ENCODE measurements around the gene ZMYND15. TPM values are rescaled to one million over a fixed set of nuclear protein-coding genes. Genes with fewer than 3 reads are reported as not detected.

Gene ZMYND15
- total RNA-seq, 1 experiment from 2014 or later = 2.8 TPM

- TF ChIP-seq ZNF274 (IDR thresholded peaks at IDR 0.05; ENCODE audit: low read depth, low read length) (no peak), SP1 (IDR thresholded peaks at IDR 0.05; ENCODE audit: low read depth) (no peak; the same call in 1 of the 2 replicates), EZH2phosphoT487 (IDR thresholded peaks at IDR 0.05; ENCODE audit: borderline replicate concordance) (no peak), POLR2A (IDR thresholded peaks at IDR 0.05; ENCODE audit: borderline replicate concordance, extremely low read depth, insufficient read depth, insufficient read length) (peak; percentile 77)
- TF ChIP-seq, protein P1, sequence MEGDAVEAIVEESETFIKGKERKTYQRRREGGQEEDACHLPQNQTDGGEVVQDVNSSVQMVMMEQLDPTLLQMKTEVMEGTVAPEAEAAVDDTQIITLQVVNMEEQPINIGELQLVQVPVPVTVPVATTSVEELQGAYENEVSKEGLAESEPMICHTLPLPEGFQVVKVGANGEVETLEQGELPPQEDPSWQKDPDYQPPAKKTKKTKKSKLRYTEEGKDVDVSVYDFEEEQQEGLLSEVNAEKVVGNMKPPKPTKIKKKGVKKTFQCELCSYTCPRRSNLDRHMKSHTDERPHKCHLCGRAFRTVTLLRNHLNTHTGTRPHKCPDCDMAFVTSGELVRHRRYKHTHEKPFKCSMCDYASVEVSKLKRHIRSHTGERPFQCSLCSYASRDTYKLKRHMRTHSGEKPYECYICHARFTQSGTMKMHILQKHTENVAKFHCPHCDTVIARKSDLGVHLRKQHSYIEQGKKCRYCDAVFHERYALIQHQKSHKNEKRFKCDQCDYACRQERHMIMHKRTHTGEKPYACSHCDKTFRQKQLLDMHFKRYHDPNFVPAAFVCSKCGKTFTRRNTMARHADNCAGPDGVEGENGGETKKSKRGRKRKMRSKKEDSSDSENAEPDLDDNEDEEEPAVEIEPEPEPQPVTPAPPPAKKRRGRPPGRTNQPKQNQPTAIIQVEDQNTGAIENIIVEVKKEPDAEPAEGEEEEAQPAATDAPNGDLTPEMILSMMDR (IDR thresholded peaks at IDR 0.05 in 2 of 3, conservative IDR thresholded peaks at IDR 0.05 in 1 of 3; ENCODE audit: borderline replicate concordance in 1 of 3, insufficient read depth in 1 of 3, low read depth in 2 of 3, low read length in 2 of 3) = peak; percentile 50 to 92 (median 74); a peak in 5 of 6 replicates
- TF ChIP-seq, protein P2, sequence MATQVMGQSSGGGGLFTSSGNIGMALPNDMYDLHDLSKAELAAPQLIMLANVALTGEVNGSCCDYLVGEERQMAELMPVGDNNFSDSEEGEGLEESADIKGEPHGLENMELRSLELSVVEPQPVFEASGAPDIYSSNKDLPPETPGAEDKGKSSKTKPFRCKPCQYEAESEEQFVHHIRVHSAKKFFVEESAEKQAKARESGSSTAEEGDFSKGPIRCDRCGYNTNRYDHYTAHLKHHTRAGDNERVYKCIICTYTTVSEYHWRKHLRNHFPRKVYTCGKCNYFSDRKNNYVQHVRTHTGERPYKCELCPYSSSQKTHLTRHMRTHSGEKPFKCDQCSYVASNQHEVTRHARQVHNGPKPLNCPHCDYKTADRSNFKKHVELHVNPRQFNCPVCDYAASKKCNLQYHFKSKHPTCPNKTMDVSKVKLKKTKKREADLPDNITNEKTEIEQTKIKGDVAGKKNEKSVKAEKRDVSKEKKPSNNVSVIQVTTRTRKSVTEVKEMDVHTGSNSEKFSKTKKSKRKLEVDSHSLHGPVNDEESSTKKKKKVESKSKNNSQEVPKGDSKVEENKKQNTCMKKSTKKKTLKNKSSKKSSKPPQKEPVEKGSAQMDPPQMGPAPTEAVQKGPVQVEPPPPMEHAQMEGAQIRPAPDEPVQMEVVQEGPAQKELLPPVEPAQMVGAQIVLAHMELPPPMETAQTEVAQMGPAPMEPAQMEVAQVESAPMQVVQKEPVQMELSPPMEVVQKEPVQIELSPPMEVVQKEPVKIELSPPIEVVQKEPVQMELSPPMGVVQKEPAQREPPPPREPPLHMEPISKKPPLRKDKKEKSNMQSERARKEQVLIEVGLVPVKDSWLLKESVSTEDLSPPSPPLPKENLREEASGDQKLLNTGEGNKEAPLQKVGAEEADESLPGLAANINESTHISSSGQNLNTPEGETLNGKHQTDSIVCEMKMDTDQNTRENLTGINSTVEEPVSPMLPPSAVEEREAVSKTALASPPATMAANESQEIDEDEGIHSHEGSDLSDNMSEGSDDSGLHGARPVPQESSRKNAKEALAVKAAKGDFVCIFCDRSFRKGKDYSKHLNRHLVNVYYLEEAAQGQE (IDR thresholded peaks at IDR 0.05; ENCODE audit: low read depth) = no peak
Observed at GRCh38 chr17:4789951-4790704, 50.5 kb downstream of the ZMYND15 start (continued).
